Caki2 (cell line): ENCODE data around the gene FGD6. TPM values are rescaled to one million over a fixed set of nuclear protein-coding genes. Genes with fewer than 3 reads are reported as not detected.

ENCODE experiments used
- DNase-seq: peaks from one replicate; pipeline ENCODE4 v3.0.0-alpha.2; 2015; ENCODE audit warnings: low read depth
- in situ Hi-C: cut with HindIII; loops from 2 replicates; pipeline ENCODE4 v1.10.0; 2016; ENCODE audit warnings: low sequenced_read_pairs, low pct_unique_long_range_greater_than_20kb, mixed read lengths
- total RNA-seq: library from RNA; depleted of rRNA; stranded (reverse); fragments of >200 nt; shearing (Covaris generic); gene quantifications from 2 replicates; pipeline ENCODE4 v1.2.3, GENCODE V29; 2014; ENCODE audit warnings: low replicate concordance

FGD6 gene
- total RNA-seq, 1 experiment from 2014 or later, result 5.9 TPM

- in situ Hi-C loops, result no loop called here
- no peak for DNase-seq
These were observed 128.9 kb downstream of the FGD6 start for GRCh38 chr12:95088379-95088778.

- in situ Hi-C loops, result no loop called here
- DNase-seq, result no peak
These were observed 131.7 kb downstream of the FGD6 start for GRCh38 chr12:95085612-95086011.

DNA sequence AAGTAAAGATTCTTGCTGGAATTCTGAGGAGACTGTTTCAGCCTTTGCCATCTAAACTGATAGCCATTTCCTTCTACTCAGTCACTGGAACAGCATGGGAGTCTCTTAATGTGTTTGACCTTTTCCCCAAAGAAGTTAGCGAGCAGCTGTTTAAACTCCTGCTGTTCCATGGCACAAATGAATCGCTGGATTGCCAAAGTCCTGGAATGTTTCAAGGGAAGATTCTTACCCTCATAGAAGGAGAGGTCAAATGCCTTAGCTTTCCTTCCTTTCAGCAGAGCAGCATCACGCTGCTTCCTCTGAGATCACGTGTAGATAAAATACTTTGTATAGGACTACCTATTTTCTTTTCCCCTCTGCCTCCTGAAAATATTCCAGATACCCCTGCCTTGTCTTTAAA lies 133.3 kb downstream of the FGD6 start:
- peak; percentile 73 for DNase-seq
- in situ Hi-C loops, result no loop called here

- in situ Hi-C loops, result no loop called here
- DNase-seq, result no peak
These were observed 133.8 kb downstream of the FGD6 start for GRCh38 chr12:95083471-95083870.

DNA sequence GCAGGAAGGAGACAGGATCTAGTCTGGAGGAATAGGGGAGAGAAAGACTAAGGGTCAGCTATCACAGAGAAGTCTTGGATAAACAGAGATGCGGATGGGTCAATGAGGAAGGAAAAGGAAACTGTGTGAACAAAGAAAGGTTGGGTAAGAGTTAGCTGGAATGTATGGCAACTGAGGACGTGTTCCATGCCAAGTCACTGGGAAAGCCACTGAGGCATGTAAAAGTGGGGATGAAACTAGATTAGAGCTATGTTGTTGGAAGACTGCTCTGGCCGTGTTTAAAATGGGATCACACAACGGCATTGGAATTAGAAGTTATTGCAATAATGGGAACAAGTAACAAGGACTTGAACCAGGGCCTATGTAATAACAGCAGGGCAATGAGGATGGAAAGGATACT lies 139.9 kb downstream of the FGD6 start:
- in situ Hi-C loops, result no loop called here

GRCh38 chr12:95074766-95075165 lies 142.5 kb downstream of the FGD6 start:
- DNase-seq, result no peak
- in situ Hi-C loops, result no loop called here

More for the DNA sequence above, 139.9 kb downstream of the FGD6 start:
- DNase-seq, result no peak

- no peak for DNase-seq
- in situ Hi-C loops, result no loop called here
These were observed 143.4 kb downstream of the FGD6 start for GRCh38 chr12:95073698-95074520.

- in situ Hi-C loops, result no loop called here
- peak; percentile 83 for DNase-seq
These were observed 144.2 kb downstream of the FGD6 start, which contains the start of gene NR2C1 for GRCh38 chr12:95072900-95073697. Gene NR2C1 (minus strand): TSS chr12:95073618. CDS start chr12:95067384, 6,234 bp downstream.

DNA sequence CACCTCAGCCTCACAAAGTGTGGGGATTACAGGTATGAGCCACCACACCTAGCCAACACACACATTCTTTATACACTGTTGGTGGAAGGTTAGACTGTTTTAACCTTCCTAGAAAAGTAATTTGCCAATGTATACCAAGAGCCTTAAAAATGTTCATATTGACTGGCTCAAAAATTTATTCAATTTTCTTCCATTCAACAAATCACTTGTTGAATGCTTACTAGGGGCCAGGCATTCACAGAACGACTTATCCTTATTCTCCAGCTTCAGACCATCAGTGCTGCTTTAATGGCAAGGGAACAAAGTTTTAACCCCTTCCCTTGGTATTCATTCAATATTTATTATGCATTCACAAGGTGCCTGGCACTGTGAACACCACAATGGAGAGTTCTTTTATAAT lies 146.9 kb downstream of the FGD6 start:
- in situ Hi-C loops, result no loop called here
- no peak for DNase-seq

DNA sequence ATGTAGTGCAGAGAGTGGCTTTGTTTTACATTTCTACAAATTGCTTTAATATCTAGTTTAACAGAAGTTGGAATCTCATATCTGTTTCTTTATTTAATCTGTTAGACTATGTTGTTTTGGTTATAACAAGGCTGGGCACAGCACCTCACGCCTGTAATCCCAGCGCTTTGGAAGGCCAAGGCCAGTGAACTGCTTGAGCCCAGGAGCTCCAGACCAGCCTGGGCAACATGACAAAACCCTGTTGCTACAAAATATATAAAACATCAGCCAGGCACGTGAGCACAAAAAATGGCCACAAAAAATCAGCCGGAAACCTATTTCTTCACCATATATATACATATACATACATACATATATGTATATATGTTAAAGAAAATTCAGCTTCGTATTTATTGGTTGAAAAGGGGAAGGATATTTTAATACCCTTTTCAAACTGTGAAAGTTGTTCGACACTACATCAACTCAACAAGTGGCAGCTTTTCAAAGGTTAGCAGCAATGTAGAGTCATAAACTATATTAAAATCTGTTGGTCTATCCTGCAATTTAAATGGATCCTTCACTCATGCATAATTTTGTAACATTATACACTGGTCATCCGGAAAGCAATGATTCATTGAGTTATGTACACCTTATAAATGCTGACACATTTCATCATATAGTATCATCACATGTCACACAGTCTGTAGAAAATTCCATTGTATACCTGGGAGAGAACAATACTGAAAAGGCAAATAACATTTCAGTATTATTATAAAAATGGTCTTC lies 151.0 kb downstream of the FGD6 start:
- no peak for DNase-seq
- in situ Hi-C loops, result no loop called here

DNA sequence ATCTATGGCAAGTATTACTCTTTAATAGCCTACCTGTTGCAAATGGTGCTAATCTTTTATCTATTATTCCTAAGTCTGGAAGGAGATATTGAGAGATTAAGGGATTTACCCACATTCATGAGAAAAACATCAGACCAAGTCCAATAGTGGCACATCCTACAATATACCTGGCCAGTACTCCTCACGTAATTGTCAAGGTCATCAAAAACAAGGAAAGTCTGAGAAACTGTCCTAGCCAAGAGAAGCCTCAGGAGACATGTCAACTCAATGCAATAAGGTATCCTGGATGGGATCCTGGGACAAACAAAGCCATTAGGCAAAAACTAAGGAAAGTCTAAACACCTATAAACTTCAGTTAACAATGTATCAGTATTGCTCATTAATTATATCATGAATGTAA lies 156.3 kb downstream of the FGD6 start:
- DNase-seq, result no peak
- in situ Hi-C loops, result no loop called here

- no peak for DNase-seq
- in situ Hi-C loops, result no loop called here
These were observed 157.3 kb downstream of the FGD6 start for GRCh38 chr12:95059984-95060383.

DNA sequence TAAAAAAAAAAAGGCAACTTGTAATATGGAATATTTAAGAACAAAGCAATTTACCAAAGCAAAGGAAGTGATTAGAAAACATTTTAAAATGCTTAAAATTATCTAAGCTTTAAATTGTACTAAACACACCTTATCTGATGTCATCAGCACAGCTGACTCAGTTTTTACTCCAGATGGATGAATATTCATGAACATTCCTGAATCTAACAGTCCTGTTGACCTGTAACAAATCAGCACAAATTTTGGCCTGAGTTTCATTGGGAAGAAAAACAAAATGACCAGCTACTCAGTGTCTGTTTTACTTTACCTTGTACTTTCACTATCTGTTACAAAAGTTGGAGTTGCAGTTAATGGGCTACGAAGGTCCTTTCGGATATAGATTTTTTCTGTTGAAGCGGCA lies 159.8 kb downstream of the FGD6 start:
- DNase-seq, result no peak
- in situ Hi-C loops, result no loop called here

DNA sequence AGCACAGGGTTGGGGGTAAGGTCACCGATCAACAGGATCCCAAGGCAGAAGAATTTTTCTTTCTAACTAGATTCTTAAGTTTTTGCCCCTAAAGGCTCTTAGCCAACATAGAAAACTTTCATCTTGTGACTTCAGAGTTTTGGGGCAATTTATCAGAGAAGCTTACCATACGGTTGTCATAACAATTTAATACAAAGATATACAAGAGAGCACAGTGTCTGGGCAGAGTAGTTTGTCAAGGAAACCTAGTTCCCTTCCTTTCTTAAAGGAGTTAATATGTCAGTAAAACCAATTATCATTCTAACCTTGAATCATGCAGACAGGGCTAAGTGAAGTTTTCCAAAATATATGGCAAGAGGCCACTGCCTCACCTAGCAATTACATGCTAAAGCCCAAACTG lies 162.2 kb downstream of the FGD6 start:
- DNase-seq, result no peak
- in situ Hi-C loops, result no loop called here

- DNase-seq, result no peak
- in situ Hi-C loops, result no loop called here
These were observed 163.1 kb downstream of the FGD6 start for GRCh38 chr12:95054206-95054605.

GRCh38 chr12:95051241-95051640 lies 166.0 kb downstream of the FGD6 start:
- in situ Hi-C loops, result no loop called here
- no peak for DNase-seq

DNA sequence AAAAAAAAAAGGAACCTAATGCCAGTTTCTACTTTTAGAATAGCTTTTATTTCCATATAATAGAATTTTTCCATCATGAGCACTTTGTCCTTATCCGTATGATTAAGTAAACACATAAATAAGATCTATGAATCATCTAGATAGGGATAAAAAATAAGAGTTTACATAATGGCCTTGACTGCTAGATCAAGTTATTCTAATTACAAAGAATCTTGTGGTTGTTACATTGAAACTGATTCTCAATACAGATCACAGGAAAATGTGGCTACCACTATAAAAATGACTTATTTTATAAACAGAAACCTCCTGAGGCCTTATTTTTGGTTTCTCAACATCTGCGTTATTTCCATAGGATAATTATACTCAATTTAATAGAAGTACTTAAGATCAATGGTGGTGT lies 179.4 kb downstream of the FGD6 start:
- in situ Hi-C loops, result no loop called here
- no peak for DNase-seq

GRCh38 chr12:95034750-95035149 lies 182.5 kb downstream of the FGD6 start:
- in situ Hi-C loops, result no loop called here
- no peak for DNase-seq
